Measurements from ENCODE around the gene MEF2B.
"Not testable (repeated sequence)": the region's sequence is repeated elsewhere in the genome, so short reads cannot be mapped to it uniquely, and the experiment has no call there.

MEF2B gene

GRCh38 chr19:19110410-19111135 lies 59.5 kb downstream of the MEF2B start:
- Mint-ChIP-seq H3K36me3 (ENCODE audit: low read depth) (peaks cover 16% of the 10 kb centered on the region), H3K4me1 (ENCODE audit: low read depth) (peaks cover 7% of the 10 kb centered on the region), H3K4me3 (no peak overlapping the region), H3K27me3 (no peaks in the 10 kb centered on the region), H3K9me3 (no peaks in the 10 kb centered on the region), H3K27ac (no peak overlapping the region)
- peak; percentile 49 for DNase-seq

DNA sequence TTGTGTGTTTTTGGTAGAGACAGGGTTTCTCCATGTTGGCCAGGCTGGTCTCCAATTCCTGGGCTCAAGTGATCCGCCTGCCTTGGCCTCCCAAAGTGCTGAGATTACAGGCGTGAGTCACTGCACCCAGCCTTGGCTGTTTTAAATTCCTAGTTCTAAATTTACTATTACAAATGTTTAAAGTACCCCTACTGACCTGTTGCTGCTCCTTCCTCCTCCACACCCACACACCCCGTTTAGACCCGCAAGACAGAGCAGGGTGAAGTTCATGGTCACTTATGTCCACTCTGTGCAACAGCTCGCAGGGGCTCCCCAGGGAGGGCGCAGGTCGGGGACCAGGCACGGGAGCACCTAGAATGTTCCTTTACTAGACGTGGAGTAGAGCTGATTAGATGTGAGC lies 60.5 kb downstream of the MEF2B start:
- DNase-seq = no peak
- Mint-ChIP-seq H3K9me3 (no peaks in the 10 kb centered on the region), H3K27me3 (no peaks in the 10 kb centered on the region), H3K4me1 (ENCODE audit: low read depth) (peaks cover 7% of the 10 kb centered on the region), H3K27ac (no peak overlapping the region), H3K36me3 (ENCODE audit: low read depth) (peaks cover 16% of the 10 kb centered on the region), H3K4me3 (no peak overlapping the region)

- no peak overlapping the region for H3K4me3 Mint-ChIP-seq
- no peak for DNase-seq
- no peaks in the 10 kb centered on the region for H3K9me3 Mint-ChIP-seq
- no peak overlapping the region for H3K27ac Mint-ChIP-seq
- peaks cover 7% of the 10 kb centered on the region for H3K4me1 Mint-ChIP-seq (ENCODE audit: low read depth)
- no peaks in the 10 kb centered on the region for H3K27me3 Mint-ChIP-seq
- peaks cover 16% of the 10 kb centered on the region for H3K36me3 Mint-ChIP-seq (ENCODE audit: low read depth)
These were observed 62.4 kb downstream of the MEF2B start for GRCh38 chr19:19107654-19108053.

DNA sequence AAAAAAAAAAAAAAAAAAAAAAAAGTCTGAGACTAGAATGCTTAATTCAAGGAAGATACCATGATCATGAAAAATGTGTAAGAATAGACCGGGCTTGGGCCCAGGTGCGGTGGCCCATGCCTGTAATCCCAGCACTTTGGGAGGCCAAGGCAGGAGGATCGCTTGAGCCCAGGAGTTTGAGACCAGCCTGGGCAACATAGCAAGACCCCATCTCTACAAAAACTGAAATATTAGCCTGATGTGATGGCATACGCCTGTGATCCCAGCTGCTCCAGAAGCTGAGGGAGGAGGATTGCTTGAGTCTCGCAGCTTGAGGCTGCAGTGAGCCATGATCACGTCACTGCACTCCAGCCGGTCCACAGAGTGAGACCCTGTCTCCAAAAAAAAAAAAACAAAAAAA lies 63.1 kb downstream of the MEF2B start:
- peaks cover 16% of the 10 kb centered on the region for H3K36me3 Mint-ChIP-seq (ENCODE audit: low read depth)
- not testable (repeated sequence) for DNase-seq; H3K27me3 Mint-ChIP-seq; H3K27ac Mint-ChIP-seq; H3K4me3 Mint-ChIP-seq; H3K4me1 Mint-ChIP-seq (ENCODE audit: low read depth); H3K9me3 Mint-ChIP-seq

- Mint-ChIP-seq H3K27me3 (no peaks in the 10 kb centered on the region), H3K4me1 (ENCODE audit: low read depth) (peaks cover 7% of the 10 kb centered on the region), H3K36me3 (ENCODE audit: low read depth) (peaks cover 16% of the 10 kb centered on the region), H3K27ac (no peak overlapping the region), H3K4me3 (no peak overlapping the region), H3K9me3 (no peaks in the 10 kb centered on the region)
- no peak for DNase-seq
These were observed 64.0 kb downstream of the MEF2B start for GRCh38 chr19:19106056-19106551.

- no peak overlapping the region for H3K4me3 Mint-ChIP-seq
- H3K27me3 Mint-ChIP-seq = no peaks in the 10 kb centered on the region
- no peak for DNase-seq
- H3K4me1 Mint-ChIP-seq (ENCODE audit: low read depth) = peaks cover 3% of the 10 kb centered on the region
- H3K27ac Mint-ChIP-seq = no peak overlapping the region
- H3K9me3 Mint-ChIP-seq = no peaks in the 10 kb centered on the region
- H3K36me3 Mint-ChIP-seq (ENCODE audit: low read depth) = peaks cover 18% of the 10 kb centered on the region
These were observed 64.6 kb downstream of the MEF2B start for GRCh38 chr19:19105365-19106055.

- Mint-ChIP-seq H3K9me3 (no peaks in the 10 kb centered on the region), H3K4me1 (ENCODE audit: low read depth) (no peaks in the 10 kb centered on the region), H3K27ac (no peak overlapping the region), H3K36me3 (ENCODE audit: low read depth) (peaks cover 19% of the 10 kb centered on the region), H3K4me3 (no peak overlapping the region), H3K27me3 (no peaks in the 10 kb centered on the region)
- no peak for DNase-seq
These were observed 66.9 kb downstream of the MEF2B start for GRCh38 chr19:19103167-19103566.

- not testable (repeated sequence) for H3K27ac Mint-ChIP-seq; DNase-seq; H3K9me3 Mint-ChIP-seq; H3K27me3 Mint-ChIP-seq; H3K4me1 Mint-ChIP-seq (ENCODE audit: low read depth); H3K4me3 Mint-ChIP-seq
- peaks cover 17% of the 10 kb centered on the region for H3K36me3 Mint-ChIP-seq (ENCODE audit: low read depth)
These were observed 67.5 kb downstream of the MEF2B start for GRCh38 chr19:19102566-19102965.

DNA sequence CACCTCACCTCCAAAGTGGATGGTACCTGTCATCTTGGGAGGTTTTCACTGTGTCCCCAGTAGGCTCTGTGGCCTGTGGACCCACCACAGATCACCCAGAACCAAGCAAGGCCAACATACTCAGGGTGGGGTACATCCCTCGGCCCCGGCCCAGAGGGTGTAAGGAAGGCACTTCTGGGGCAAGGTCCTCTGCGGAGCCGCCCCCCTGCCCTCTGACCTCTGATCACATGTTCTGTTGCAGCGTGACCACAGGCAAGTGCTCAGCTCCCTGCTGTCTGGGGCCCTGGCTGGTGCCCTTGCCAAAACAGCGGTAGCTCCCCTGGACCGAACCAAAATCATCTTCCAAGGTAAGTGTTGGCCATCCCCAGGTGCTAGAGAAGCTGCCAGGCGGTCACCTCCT lies 68.5 kb downstream of the MEF2B start:
- H3K27ac Mint-ChIP-seq = no peak overlapping the region
- no peak for DNase-seq
- no peaks in the 10 kb centered on the region for H3K27me3 Mint-ChIP-seq
- peaks cover 22% of the 10 kb centered on the region for H3K36me3 Mint-ChIP-seq (ENCODE audit: low read depth)
- H3K4me1 Mint-ChIP-seq (ENCODE audit: low read depth) = no peaks in the 10 kb centered on the region
- H3K9me3 Mint-ChIP-seq = no peaks in the 10 kb centered on the region
- H3K4me3 Mint-ChIP-seq = no peak overlapping the region

- no peak for DNase-seq
- H3K4me1 Mint-ChIP-seq (ENCODE audit: low read depth) = no peaks in the 10 kb centered on the region
- H3K9me3 Mint-ChIP-seq = no peaks in the 10 kb centered on the region
- H3K4me3 Mint-ChIP-seq = no peak overlapping the region
- H3K36me3 Mint-ChIP-seq (ENCODE audit: low read depth) = peaks cover 21% of the 10 kb centered on the region
- H3K27me3 Mint-ChIP-seq = no peaks in the 10 kb centered on the region
- no peak overlapping the region for H3K27ac Mint-ChIP-seq
These were observed 71.1 kb downstream of the MEF2B start for GRCh38 chr19:19098703-19099632.

DNA sequence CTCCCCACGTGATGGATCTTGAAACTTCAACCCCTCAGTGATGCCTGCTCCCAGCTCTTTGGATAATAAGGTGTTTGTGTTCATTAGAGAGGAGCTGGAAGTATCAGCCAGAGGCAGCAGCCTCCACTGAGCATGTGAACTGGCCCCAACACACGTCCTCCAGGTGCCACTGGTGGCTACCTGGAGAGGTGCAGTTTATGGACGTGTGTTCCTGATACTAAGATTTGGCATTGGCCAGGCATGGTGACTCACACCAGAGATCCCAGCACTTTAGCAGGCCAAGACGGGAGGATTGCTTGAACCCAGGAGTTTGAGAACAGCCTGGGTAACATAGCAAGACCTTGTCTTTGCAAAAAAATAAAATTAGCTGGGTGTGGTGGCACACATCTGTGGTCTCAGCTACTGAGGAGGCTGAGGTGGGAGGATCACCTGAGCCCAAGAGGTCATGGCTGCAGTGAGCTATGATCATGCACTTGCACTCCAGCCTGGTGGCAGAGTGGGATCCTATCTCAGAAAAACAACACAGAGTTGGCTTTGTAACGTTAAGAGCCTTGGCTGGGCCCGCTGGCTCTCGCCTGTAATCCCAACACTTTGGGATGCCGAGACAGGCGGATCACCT lies 71.9 kb downstream of the MEF2B start:
- no peaks in the 10 kb centered on the region for H3K9me3 Mint-ChIP-seq
- no peak overlapping the region for H3K4me3 Mint-ChIP-seq
- DNase-seq = no peak
- H3K36me3 Mint-ChIP-seq (ENCODE audit: low read depth) = peaks cover 21% of the 10 kb centered on the region
- no peaks in the 10 kb centered on the region for H3K4me1 Mint-ChIP-seq (ENCODE audit: low read depth)
- H3K27me3 Mint-ChIP-seq = no peaks in the 10 kb centered on the region
- H3K27ac Mint-ChIP-seq = no peak overlapping the region

DNA sequence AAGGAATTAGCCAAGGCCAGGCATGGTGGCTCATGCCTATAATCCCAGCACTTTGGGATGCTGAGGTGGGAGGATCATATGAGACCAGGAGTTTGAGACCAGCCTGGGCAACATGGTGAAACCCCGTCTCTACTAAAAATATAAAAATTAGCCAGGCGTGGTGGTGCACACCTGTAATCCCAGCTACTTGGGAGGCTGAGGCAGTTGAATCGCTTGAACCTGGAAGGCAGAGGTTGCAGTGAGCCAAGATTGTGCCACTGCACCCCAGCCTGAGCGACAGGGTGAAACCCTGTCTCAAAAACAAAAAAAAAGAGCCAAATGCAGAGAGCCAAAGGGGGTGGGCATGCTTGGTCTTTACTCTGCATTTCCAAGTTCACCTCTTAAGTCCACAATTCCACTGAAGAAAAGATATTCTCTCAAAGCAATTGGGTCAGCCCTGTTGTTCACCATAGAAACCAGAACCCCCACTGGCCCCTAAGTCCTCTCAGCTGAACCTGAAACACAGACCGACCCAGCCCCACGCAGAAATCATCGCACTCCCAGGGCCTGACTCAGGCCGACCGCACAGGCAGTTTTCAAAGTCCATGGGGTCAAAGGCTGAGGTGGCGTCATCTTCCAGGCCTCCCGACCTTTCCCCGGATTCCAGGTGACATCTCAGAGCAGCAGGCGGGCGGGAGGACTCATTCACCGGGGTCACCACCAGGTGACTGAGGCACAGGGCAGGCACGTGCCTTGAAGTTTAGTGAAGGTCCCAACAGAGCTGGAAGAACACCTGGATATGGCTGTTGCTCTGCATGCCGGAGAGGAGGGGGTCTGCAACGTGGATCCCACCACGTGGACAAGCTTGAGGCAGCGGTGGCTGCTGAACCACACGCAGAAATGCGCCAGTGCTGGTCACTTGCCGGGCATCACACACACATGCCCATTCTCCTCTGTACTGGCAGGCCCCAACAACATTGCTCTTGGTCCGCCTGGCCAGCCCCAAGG lies 73.1 kb downstream of the MEF2B start:
- peaks cover 23% of the 10 kb centered on the region for H3K36me3 Mint-ChIP-seq (ENCODE audit: low read depth)
- no peaks in the 10 kb centered on the region for H3K27me3 Mint-ChIP-seq
- H3K27ac Mint-ChIP-seq = no peak overlapping the region
- H3K4me1 Mint-ChIP-seq (ENCODE audit: low read depth) = no peaks in the 10 kb centered on the region
- no peak overlapping the region for H3K4me3 Mint-ChIP-seq
- no peaks in the 10 kb centered on the region for H3K9me3 Mint-ChIP-seq
- DNase-seq = no peak

GRCh38 chr19:19095691-19096090 lies 74.4 kb downstream of the MEF2B start:
- Mint-ChIP-seq H3K4me3 (no peak overlapping the region), H3K36me3 (ENCODE audit: low read depth) (peaks cover 23% of the 10 kb centered on the region), H3K9me3 (no peaks in the 10 kb centered on the region), H3K4me1 (ENCODE audit: low read depth) (no peaks in the 10 kb centered on the region), H3K27me3 (no peaks in the 10 kb centered on the region), H3K27ac (no peak overlapping the region)
- DNase-seq = no peak

Data from activated T-cell treated with anti-CD3 and anti-CD28 coated beads, Interleukin-2, amount 50 U/mL, for 24 hours (primary cell).